C4-2B (cell line): ENCODE data around the gene FRMD8.

ENCODE experiments used
- CTCF ChIP-seq: fragments of 450-650 bp; conservative IDR thresholded peaks from 2 replicates; pipeline ENCODE4 v1.5.1; 2017; ENCODE audit warnings: mild to moderate bottlenecking
- ZFX ChIP-seq: fragments of 450-650 bp; IDR thresholded peaks from 2 replicates; pipeline ENCODE4 v1.6.1; 2017

- TF ChIP-seq CTCF: no peak
- TF ChIP-seq ZFX: no peak
Observed at GRCh38 chr11:65377777-65378176, 8.7 kb upstream of the FRMD8 start.
